HepG2 (cell line): ENCODE data around the gene CDK2AP2. TPM values are rescaled to one million over a fixed set of nuclear protein-coding genes. Genes with fewer than 3 reads are reported as not detected.

ENCODE experiments used
- ATAC-seq: fragments of 200-7000 bp; cut with Tn5 transposase; 3 replicates; pipeline ENCODE4 v1.9.1; 2020; ENCODE audit warnings: mild to moderate bottlenecking, moderate library complexity
- BruUV-seq: library from RNA; stranded (reverse); fragments of 400-500 nt; replicated peaks from 2 replicates; lab custom pipeline; 2021; lab: Mats Ljungman, UMichigan
- CTCF ChIA-PET: fragments of 300-600 bp; formaldehyde crosslinking; extraction: SDS; loops from one replicate; lab custom pipeline; 2021; ENCODE audit warnings: low total read pairs, inconsistent platforms, low intra/inter-chr PET ratio; lab: Yijun Ruan, JAX
- POLR2A ChIA-PET: fragments of 350-600 bp; sonication (Branson Sonifier 250); formaldehyde crosslinking; loops from one replicate; lab custom pipeline; 2020; ENCODE audit warnings: antibody characterized with exemption, inconsistent platforms; lab: Yijun Ruan, JAX
- DNase-seq: peaks from one replicate; pipeline ENCODE4 v3.0.0-alpha.2; 2015; ENCODE audit warnings: low spot score
- FAIRE-seq: peaks from 3 replicates; lab custom pipeline; 2011; peaks lifted over from hg19 to GRCh38; lab: Jason Lieb, UNC
- H2AFZ ChIP-seq: one replicate; pipeline ENCODE4 v1.6.1; 2011; ENCODE audit warnings: low read length, inconsistent platforms
- H3K27ac ChIP-seq: fragments of 300-600 bp; 3 replicates; pipeline ENCODE4 v1.8.0; 2011; ENCODE audit warnings: mixed run types, mild to moderate bottlenecking, mixed read lengths, low read length, inconsistent platforms; ENCODE audit not compliant: insufficient read depth; ENCODE audit errors: extremely low read length
- H3K27me3 ChIP-seq, 2 experiments: fragments of 200-600 bp in 1 of 2; 2 replicates in 1 of 2; 3 replicates in 1 of 2; pipeline versions ENCODE4 v1.6.0 to v1.8.0; 2011; ENCODE audit warnings: low read length in 2 of 2, mild to moderate bottlenecking in 2 of 2, moderate library complexity in 2 of 2, inconsistent platforms in 1 of 2; ENCODE audit not compliant: insufficient read depth in 2 of 2, control insufficient read depth in 1 of 2
- H3K36me3 ChIP-seq, 2 experiments: fragments of 200-600 bp in 1 of 2; replicated peaks in 1 of 2; 2 replicates in 1 of 2; 3 replicates in 1 of 2; pipeline versions ENCODE4 v1.5.1 to v1.8.0; 2011; ENCODE audit warnings: low read length in 2 of 2, inconsistent platforms in 1 of 2; ENCODE audit not compliant: insufficient read depth in 2 of 2, control insufficient read depth in 1 of 2
- H3K4me1 ChIP-seq: 2 replicates; pipeline ENCODE4 v1.5.1; 2012; ENCODE audit warnings: low read length, inconsistent platforms; ENCODE audit not compliant: insufficient read depth
- H3K4me2 ChIP-seq: 2 replicates; pipeline ENCODE4 v1.6.0; 2011; ENCODE audit warnings: low read depth, low read length, inconsistent platforms
- H3K4me3 ChIP-seq, 3 experiments: fragments of 200-600 bp in 1 of 3; sonication (generic), shearing (Covaris generic) in 1 of 3; replicated peaks in 1 of 3; 2 replicates each; pipeline ENCODE4 v1.5.1; 2011 to 2016; ENCODE audit warnings: low read length in 3 of 3, inconsistent platforms in 2 of 3, low read depth in 2 of 3, mild to moderate bottlenecking in 2 of 3, control low read depth in 1 of 3, mixed read lengths in 1 of 3; ENCODE audit not compliant: insufficient read depth in 1 of 3
- H3K79me2 ChIP-seq: one replicate; pipeline ENCODE4 v1.6.1; 2011; ENCODE audit warnings: low read length, inconsistent platforms; ENCODE audit not compliant: insufficient read depth
- H3K9ac ChIP-seq: 2 replicates; pipeline ENCODE4 v1.6.0; 2011; ENCODE audit warnings: mild to moderate bottlenecking, low read depth, low read length, inconsistent platforms; ENCODE audit not compliant: insufficient read depth
- H3K9me3 ChIP-seq: 2 replicates; pipeline ENCODE4 v1.5.1; 2012; ENCODE audit warnings: mild to moderate bottlenecking, low read length
- H4K20me1 ChIP-seq: 2 replicates; pipeline ENCODE4 v1.6.0; 2011; ENCODE audit warnings: inconsistent platforms, mild to moderate bottlenecking, low read length, moderate library complexity; ENCODE audit not compliant: insufficient read depth
- HMGXB3 ChIP-seq: sonication (generic); formaldehyde crosslinking; IDR thresholded peaks from 2 replicates; pipeline ENCODE4 v1.4.0; 2020; ENCODE audit warnings: missing genetic modification reagents, borderline replicate concordance
- MIER3 ChIP-seq: IDR thresholded peaks from 2 replicates; pipeline ENCODE4 v1.6.1; 2016; ENCODE audit warnings: missing compliant biosample characterization, borderline replicate concordance
- MYNN ChIP-seq: sonication (generic); formaldehyde crosslinking; IDR thresholded peaks from 2 replicates; pipeline ENCODE4 v1.4.0; 2020; ENCODE audit warnings: mild to moderate bottlenecking, low read depth, missing genetic modification reagents
- RBAK ChIP-seq: sonication (generic); formaldehyde crosslinking; IDR thresholded peaks from 2 replicates; pipeline ENCODE4 v1.5.1; 2020; ENCODE audit warnings: mild to moderate bottlenecking, missing genetic modification reagents
- RFX1 ChIP-seq: fragments of 450-650 bp; IDR thresholded peaks from 2 replicates; pipeline ENCODE4 v1.6.1; 2017
- SMC3 ChIP-seq: IDR thresholded peaks from 2 replicates; pipeline ENCODE4 v1.6.1; 2011; ENCODE audit warnings: low read length, improper control_type of control experiment
- TEAD3 ChIP-seq: optimal IDR thresholded peaks from 2 replicates; pipeline ENCODE3; 2016; ENCODE audit warnings: borderline replicate concordance
- USF2 ChIP-seq, 2 experiments: sonication (generic) in 1 of 2; formaldehyde crosslinking in 1 of 2; IDR thresholded peaks; 2 replicates each; pipeline versions ENCODE4 v1.5.1 to v1.6.1; 2011 to 2020; ENCODE audit warnings: borderline replicate concordance in 1 of 2, low read depth in 1 of 2, low read length in 1 of 2, mild to moderate bottlenecking in 1 of 2, missing genetic modification reagents in 1 of 2, moderate library complexity in 1 of 2
- ZBTB7B ChIP-seq: sonication (generic); formaldehyde crosslinking; IDR thresholded peaks from 2 replicates; pipeline ENCODE4 v1.4.0; 2020; ENCODE audit warnings: missing genetic modification reagents
- ZFP36L2 ChIP-seq: sonication (generic); formaldehyde crosslinking; IDR thresholded peaks from 2 replicates; pipeline ENCODE4 v1.4.0; 2020; ENCODE audit warnings: missing genetic modification reagents
- ZFP91 ChIP-seq: sonication (generic); formaldehyde crosslinking; IDR thresholded peaks from 2 replicates; pipeline ENCODE4 v1.9.0; 2022; ENCODE audit warnings: missing genetic modification reagents, mild to moderate bottlenecking, borderline replicate concordance
- ZNF274 ChIP-seq: sonication (generic); formaldehyde crosslinking; IDR thresholded peaks from 2 replicates; pipeline ENCODE4 v1.5.1; 2020; ENCODE audit warnings: mild to moderate bottlenecking, missing genetic modification reagents
- ZNF337 ChIP-seq: sonication (generic); formaldehyde crosslinking; IDR thresholded peaks from 2 replicates; pipeline ENCODE4 v1.5.1; 2020; ENCODE audit warnings: missing genetic modification reagents, low read depth, mild to moderate bottlenecking, borderline replicate concordance
- ZNF790 ChIP-seq: sonication (generic); formaldehyde crosslinking; IDR thresholded peaks from 2 replicates; pipeline ENCODE4 v1.8.0; 2022; ENCODE audit warnings: missing genetic modification reagents, mild to moderate bottlenecking, borderline replicate concordance
- WGBS: methylation state at CpG from one replicate; pipeline ENCODE4 v1.1.6; 2017; ENCODE audit warnings: low lambda C conversion rate; 5-methylcytosine and 5-hydroxymethylcytosine counted together
- in situ Hi-C: cut with HindIII; loops from 2 replicates; pipeline ENCODE4 v1.10.0; 2017; ENCODE audit warnings: low pct_unique_long_range_greater_than_20kb; ENCODE audit not compliant: extremely low pct_ligation_motif_present
- intact Hi-C: fragments of 100-400 bp; cut with micrococcal nuclease; formaldehyde crosslinking; loops from one replicate; pipeline ENCODE4 v1.10.0; 2022; ENCODE audit not compliant: unreplicated experiment
- polyA plus RNA-seq, 8 experiments: library from polyadenylated mRNA; depleted of rRNA in 3 of 8; stranded (reverse) in 7 of 8; unstranded in 1 of 8; fragments of >200 nt; fragmentation: Illumina TruSeq in 4 of 8; extraction: Trizol in 4 of 8; gene quantifications; 2 replicates each; pipeline versions ENCODE4 v1.2.1 to v1.2.3, GENCODE V29; 2011 to 2016; ENCODE audit warnings: low read depth in 4 of 8, missing spikeins in 1 of 8, mixed read lengths in 1 of 8; ENCODE audit not compliant: insufficient read depth in 1 of 8
- total RNA-seq, 5 experiments: library from RNA; depleted of rRNA; stranded (reverse); fragments of >200 nt; fragmentation: Illumina TruSeq; extraction: Trizol; gene quantifications; 2 replicates each; pipeline ENCODE4 v1.2.3, GENCODE V29; 2016; ENCODE audit warnings: low read depth in 1 of 5

Gene CDK2AP2
- total and polyA plus RNA-seq, 2 of the 13 experiments (the other 11 are each of a cell fraction or from before 2014, with no cell fraction given): 15.0 to 23.2 TPM

- ChIA-PET POLR2A (no interaction called here), CTCF (no interaction called here)
- no peak overlapping the region for H2AFZ ChIP-seq
- FAIRE-seq (no peak), ATAC-seq (no peak), DNase-seq (no peak)
- H3K4me2 ChIP-seq: peak overlapping the region; percentile 95
- 92% methylated on average over 13 of the region's 19 CpGs for WGBS
- H4K20me1 ChIP-seq: no peaks in the 10 kb centered on the region
- no peaks in the 10 kb centered on the region for H3K9me3 ChIP-seq
- H3K27me3 ChIP-seq: no peaks in the 10 kb centered on the region
- no peak overlapping the region for H3K9ac ChIP-seq
- peak overlapping the region; percentile 54 to 91 (median 82); a peak in 3 of 6 replicates for H3K4me3 ChIP-seq
- intact Hi-C loops (no loop called here), in situ Hi-C loops (no loop called here)
- TF ChIP-seq TEAD3 (no peak), USF2 (IDR thresholded peaks at IDR 0.05; ENCODE audit: low read depth, low read length) (no peak), USF2 (CRISPR knock-in tag; IDR thresholded peaks at IDR 0.05; ENCODE audit: borderline replicate concordance) (no peak), MIER3 (no peak), HMGXB3 (no peak), ZNF337 (no peak), RFX1 (no peak), ZBTB7B (CRISPR knock-in tag) (no peak), RBAK (CRISPR knock-in tag) (no peak), ZNF790 (CRISPR knock-in tag) (no peak), ZFP36L2 (CRISPR knock-in tag) (no peak), SMC3 (no peak), ZFP91 (CRISPR knock-in tag) (no peak), MYNN (CRISPR knock-in tag) (no peak), ZNF274 (CRISPR knock-in tag) (no peak)
- H3K79me2 ChIP-seq: peaks cover 10% of the 10 kb centered on the region
- no peaks in the 10 kb centered on the region; a peak in 1 of 5 replicates for H3K36me3 ChIP-seq
- H3K4me1 ChIP-seq: peaks cover 29% of the 10 kb centered on the region
- H3K27ac ChIP-seq: no peak overlapping the region
- BruUV-seq: no TSS peak
Measured at GRCh38 chr11:67503119-67504004, 4.6 kb downstream of the CDK2AP2 start.
